HFF-Myc (cell line): Measurements from ENCODE around the gene COPS9.

Source experiments
- DNase-seq: peaks from one replicate; pipeline ENCODE4 v3.0.0-alpha.2; 2011; ENCODE audit warnings: low read depth; ENCODE audit errors: extremely low read depth
- H3K4me3 ChIP-seq: replicated peaks from 2 replicates; pipeline ENCODE4 v1.5.1; 2011; ENCODE audit warnings: low read depth, mild to moderate bottlenecking, control low read depth, low read length
- TF ChIP-seq, protein P1 (sequence below): IDR thresholded peaks from 2 replicates; pipeline ENCODE4 v1.5.1; 2012; ENCODE audit warnings: mild to moderate bottlenecking, low read depth, low read length, control low read depth; ENCODE audit errors: missing control alignments

The COPS9 gene

DNA sequence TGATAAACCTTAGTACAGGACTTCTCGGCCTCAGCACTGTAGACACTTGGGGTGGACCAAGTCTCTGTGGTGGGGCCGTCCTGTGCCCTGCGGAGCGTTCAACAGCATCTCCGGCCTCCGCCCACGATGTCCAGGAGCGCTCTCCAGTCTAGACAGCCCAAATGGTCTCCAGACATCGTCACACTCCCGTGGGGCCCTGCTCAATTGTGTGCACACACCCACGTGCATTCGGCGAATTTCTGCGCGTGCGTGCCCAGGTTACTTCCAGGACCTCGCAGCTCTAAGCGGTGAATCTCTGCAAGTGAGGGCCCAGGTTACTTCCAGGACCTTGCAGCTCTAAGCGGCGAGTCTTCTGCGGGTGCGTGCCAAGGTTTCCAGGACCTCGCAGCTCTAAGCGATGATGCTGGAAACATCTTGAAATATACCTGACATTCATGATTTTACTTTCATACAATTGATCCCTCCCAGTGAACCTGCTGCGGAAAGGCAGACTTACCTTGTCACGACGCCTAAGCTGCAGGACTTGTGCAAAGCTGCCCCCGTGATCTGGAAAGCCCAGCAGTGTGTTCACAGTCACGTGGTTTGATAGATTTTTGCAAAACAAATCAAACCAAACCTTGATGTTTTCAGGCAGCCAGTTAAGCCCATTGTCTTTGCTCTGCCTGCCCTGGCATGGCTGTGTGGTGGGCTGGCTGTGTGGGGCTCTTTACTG lies 20.5 kb upstream of the COPS9 start:
- TF ChIP-seq, protein P1, sequence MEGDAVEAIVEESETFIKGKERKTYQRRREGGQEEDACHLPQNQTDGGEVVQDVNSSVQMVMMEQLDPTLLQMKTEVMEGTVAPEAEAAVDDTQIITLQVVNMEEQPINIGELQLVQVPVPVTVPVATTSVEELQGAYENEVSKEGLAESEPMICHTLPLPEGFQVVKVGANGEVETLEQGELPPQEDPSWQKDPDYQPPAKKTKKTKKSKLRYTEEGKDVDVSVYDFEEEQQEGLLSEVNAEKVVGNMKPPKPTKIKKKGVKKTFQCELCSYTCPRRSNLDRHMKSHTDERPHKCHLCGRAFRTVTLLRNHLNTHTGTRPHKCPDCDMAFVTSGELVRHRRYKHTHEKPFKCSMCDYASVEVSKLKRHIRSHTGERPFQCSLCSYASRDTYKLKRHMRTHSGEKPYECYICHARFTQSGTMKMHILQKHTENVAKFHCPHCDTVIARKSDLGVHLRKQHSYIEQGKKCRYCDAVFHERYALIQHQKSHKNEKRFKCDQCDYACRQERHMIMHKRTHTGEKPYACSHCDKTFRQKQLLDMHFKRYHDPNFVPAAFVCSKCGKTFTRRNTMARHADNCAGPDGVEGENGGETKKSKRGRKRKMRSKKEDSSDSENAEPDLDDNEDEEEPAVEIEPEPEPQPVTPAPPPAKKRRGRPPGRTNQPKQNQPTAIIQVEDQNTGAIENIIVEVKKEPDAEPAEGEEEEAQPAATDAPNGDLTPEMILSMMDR, result no peak
- no peak for DNase-seq
- H3K4me3 ChIP-seq, result no peak overlapping the region

DNA sequence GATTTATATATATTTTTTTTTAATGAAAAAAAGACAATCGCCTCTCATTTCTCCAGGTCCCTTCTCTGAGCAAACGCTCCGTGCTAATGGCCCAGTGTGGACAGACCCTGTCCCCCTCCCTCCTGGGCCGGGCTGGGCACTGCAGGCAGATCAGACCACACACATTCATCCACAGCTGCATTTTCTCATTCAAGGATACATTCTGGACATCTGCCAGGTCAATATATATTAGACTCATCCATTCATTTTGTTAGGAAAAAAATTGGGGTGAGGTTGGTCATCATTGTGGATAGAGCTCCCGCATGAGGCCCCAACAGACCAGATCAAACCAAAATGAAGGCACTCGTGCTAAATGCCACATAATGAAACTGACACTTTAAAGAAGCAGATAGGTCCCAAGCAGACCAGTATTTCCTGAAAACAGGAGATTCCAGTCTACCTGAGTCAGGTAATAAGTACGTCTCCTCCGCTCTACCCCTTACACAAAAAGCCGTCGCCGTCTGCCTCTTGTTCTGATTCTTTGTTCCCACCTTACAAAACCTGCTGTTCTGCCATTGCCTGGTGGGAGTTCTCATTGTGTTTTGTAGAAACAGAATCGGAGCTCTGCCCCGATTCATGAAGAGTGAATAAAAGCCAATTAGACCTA lies 19.8 kb upstream of the COPS9 start:
- no peak for DNase-seq
- H3K4me3 ChIP-seq, result no peak overlapping the region
- TF ChIP-seq, protein P1, result no peak

DNA sequence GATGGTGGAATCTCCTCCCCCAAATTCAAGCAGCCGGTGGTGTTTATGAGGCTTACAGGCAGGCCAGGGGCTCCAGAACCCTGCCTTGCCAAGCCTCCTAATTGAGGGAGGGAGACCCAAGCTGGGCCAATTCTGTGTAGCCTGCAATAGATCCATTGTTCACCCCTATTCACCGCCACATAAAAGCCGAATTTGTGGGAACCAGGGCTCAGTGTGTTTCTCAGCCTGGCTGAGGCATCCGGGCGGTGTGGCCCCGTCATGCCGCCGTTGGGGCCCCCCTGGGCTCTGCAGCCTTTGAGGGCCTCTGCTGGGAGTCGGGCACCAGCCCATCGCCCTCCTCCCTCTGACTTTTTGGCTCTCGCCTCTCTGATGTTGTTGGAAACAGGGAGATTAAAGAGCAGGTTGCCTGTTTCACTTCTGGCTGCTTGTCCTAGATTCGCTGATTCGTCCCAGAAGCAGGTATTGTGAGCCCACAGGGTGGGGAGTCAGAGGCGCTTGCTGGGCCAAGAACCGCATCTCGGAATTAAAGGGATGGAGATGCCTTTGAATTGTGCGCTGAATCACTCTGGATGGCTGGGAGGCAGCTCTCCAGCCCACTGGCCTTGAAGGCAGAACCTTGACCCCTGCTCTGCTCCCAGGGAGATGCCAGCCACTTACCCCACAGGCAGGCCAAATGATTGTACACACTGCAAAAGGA lies 19.1 kb upstream of the COPS9 start:
- TF ChIP-seq, protein P1, result no peak
- DNase-seq, result no peak

DNA sequence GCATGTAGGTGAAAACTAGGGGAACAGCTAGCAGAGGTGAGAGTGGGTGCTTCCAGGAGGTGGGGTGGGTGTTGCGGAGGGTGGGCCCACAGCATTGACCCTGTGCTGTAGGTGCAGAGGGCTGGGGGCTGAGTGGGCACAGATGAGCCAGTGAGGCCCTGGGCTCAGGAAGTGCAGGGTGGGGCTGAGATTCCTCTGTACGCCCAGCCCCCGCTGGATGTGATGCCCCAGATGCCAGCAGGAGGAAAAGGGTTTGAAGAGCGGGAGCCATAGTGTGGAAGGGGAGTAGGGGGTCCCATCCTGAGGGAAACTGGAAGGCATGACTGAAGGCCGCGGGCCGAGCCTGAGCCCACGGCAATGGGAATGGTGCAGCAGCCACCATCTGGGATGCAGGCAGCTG lies 18.5 kb upstream of the COPS9 start:
- TF ChIP-seq, protein P1, result no peak
- H3K4me3 ChIP-seq, result no peak overlapping the region
- no peak for DNase-seq

More for the DNA sequence above, 19.1 kb upstream of the COPS9 start:
- no peak overlapping the region for H3K4me3 ChIP-seq

DNA sequence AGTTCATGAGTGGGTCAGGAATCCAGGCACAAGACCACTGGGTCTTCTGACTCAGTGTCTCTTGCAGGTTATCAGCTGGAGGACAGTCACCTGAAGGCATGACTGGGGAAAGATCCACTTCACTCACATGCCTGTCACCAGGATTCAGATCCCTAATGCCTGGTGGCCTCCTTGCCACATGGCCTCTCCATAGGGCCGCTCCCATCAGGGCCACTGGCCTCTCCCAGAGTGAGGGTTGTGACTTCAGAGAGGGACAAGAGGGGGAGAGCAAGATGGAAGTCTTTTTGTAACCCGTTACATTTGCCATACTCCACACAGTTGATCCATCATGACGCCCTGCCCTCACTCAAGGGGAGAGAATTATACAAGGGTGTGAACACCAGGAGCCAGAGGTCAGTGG lies 17.3 kb upstream of the COPS9 start:
- DNase-seq, result no peak
- H3K4me3 ChIP-seq, result no peak overlapping the region
- TF ChIP-seq, protein P1, result no peak

DNA sequence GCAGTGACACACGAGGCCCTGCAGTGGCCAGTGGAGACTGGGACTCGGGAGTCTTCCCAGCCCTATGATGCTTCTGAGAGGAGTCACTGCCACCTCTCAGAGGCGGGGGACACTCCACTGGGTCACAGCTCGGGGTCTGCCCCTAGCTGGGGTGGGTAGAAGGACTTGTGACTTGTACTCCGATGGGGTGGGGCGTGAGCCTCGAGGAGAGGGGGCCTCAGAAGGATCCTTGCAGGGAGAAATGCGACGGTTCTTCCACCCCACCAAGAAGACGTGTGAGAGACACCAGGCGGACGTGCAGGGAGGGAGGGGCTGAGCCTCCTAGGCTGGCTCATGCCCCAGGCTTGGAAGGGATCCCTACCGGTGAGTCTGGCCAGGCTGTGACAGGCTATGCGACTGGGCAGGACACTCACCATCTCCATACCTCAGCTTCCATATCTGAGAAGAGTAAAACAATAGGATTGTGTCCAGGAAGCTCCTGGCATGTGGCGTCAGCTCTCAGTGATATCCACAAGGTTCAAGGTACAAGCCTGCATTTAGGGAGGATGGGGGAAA lies 15.4 kb upstream of the COPS9 start:
- no peak for DNase-seq
- TF ChIP-seq, protein P1, result no peak
- H3K4me3 ChIP-seq, result no peak overlapping the region
